Stimulated activated CD4-positive, alpha-beta T cell treated with anti-CD3 and anti-CD28 coated beads, Interleukin-1b, Interleukin-23, amount 100 ng/mL, for 48 hours (primary cell): ENCODE data around the gene AZU1.

ENCODE experiments used
- DNase-seq: peaks from one replicate; pipeline ENCODE4 v3.0.0-alpha.2; 2020

Gene AZU1

GRCh38 chr19:855566-856120, 28.0 kb downstream of the AZU1 start:
- DNase-seq = no peak

GRCh38 chr19:858284-858683, 30.6 kb downstream of the AZU1 start:
- no peak for DNase-seq

- DNase-seq = no peak
Measured at GRCh38 chr19:858868-859843, 31.5 kb downstream of the AZU1 start, which contains the start of gene CFD. TSS of gene CFD (plus strand) at chr19:859664. CDS start at chr19:859690, 26 bp downstream.

DNA sequence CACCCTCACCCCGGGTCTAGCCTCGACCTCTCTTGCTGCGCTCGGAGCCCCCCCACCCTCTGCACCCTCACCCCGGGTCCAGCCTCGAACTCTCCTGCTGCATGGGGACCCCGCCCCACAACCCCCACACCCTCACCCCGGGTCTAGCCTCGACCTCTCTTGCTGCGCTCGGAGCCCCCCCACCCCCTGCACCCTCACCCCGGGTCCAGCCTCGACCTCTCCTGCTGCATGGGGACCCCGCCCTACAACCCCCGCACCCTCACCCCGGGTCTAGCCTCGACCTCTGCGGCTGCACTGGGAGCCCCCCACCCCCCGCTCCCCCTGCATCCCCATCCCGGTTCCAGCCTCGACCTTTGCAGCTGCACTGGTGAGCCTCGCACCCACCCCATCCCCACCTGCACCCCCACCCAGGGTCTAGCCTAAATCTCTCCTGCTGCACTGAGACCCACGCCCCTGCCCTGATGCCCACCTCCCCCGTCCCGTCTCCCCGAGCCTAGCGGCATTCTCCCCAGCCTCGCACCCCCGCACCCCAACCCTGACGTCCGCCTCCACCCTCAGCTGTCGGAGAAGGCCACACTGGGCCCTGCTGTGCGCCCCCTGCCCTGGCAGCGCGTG, 33.6 kb downstream of the AZU1 start:
- DNase-seq = no peak

DNA sequence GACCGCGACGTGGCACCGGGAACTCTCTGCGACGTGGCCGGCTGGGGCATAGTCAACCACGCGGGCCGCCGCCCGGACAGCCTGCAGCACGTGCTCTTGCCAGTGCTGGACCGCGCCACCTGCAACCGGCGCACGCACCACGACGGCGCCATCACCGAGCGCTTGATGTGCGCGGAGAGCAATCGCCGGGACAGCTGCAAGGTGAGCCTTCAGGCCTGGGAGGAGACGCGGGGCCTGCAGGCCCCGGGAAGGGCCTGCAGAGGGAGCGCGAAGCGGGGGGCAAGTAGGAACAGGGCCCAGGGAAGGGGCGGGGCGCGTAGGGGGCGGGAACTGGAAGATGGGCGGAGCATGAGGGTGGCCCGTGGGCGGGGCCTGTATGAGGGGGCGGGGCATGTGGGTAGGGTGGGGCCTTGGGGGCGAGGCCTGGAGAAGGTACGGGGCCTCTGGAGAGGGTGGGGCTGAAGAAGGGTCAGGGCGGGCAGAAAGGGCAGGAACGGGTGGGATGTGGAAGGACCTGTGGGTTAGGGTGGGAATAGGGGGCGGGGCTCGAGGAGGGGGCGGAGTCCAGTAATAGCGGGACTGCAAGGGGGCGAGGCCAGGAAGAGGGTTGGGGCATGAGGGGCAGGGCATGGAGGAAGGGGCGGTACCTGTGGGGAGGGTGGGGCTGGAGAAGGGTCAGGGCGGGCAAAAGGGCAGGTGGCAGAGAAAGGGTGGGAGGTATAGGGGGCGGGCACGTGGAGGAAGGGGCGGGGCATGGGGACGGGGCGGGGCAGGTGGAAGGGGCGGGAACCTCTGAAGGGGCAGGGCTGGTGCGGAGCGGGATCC, 34.3 kb downstream of the AZU1 start:
- DNase-seq = peak; percentile 84

DNA sequence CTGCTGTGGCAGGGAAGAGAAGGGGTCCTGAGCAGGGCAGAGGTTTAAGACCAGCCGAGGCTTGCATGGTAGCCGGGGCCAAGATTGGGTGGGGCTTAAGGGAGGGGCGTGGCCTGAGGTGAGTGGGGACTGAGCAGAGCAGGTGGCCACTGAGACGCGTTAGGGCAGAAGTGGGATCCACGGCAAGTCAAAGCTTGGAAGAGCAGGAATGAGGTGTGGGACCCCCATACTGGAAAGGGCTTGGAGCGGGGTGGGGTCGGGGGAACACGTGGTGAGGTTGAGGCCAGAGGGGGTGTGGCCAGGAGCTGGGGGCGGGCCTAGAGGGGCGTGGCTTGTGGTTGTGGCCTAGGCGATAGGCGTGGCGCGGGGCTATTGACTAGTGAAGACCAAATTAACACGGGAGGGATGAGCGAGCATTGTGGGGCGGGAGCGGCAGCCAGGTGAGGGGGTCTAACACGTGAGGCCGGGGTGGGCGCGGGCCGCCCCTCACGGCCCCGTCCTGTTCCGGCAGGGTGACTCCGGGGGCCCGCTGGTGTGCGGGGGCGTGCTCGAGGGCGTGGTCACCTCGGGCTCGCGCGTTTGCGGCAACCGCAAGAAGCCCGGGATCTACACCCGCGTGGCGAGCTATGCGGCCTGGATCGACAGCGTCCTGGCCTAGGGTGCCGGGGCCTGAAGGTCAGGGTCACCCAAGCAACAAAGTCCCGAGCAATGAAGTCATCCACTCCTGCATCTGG, 35.1 kb downstream of the AZU1 start:
- peak; percentile 85 for DNase-seq

GRCh38 chr19:863315-863620, 35.6 kb downstream of the AZU1 start:
- DNase-seq = no peak

DNA sequence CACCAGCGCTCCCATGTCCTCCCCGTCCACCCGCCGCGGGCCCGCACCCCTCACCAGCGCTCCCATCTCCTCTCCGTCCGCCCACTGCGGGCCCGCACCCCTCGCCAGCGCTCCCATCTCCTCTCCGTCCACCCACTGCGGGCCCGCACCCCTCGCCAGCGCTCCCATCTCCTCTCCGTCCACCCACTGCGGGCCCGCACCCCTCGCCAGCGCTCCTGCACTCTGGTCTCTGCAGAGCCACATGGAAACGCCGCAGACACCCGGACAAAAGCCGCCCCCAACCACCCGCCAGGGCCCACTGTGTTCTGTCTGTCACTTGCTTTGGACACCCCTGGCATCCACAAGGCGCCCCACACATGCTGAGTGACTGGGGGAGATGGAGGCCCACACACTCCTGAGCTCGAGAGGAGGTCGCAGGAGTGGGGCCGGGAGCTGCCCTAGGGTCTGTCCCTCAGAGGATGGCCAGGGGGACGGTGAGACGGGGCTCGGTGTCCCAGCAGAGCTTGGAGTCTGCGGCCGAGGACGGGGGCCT, 39.2 kb downstream of the AZU1 start:
- DNase-seq = no peak

DNA sequence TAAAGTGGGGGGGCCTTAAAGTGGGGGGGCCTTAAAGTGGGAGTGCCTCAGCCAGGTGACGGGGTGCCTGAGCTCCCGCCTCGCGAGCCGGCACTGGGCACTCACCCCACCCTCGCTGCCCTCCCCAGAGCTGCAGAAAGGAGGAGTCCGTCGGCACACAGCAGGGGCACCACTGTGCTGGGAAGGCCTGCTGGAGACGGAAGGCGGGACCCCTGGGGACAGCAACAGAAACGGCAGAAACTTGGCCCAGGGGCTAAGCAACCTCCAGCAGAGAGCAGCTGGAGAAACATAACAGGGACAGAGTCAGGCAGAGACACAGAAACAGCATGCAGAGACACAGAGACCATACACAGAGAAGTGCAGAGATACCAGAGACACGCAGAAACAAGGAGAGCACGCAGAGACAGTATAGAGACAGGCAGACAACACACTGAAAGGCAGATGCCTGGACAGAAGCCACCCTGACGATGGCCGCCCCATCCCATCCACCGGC, 39.7 kb downstream of the AZU1 start:
- no peak for DNase-seq

- DNase-seq = no peak
Measured at GRCh38 chr19:867855-868457, 40.3 kb downstream of the AZU1 start.

DNA sequence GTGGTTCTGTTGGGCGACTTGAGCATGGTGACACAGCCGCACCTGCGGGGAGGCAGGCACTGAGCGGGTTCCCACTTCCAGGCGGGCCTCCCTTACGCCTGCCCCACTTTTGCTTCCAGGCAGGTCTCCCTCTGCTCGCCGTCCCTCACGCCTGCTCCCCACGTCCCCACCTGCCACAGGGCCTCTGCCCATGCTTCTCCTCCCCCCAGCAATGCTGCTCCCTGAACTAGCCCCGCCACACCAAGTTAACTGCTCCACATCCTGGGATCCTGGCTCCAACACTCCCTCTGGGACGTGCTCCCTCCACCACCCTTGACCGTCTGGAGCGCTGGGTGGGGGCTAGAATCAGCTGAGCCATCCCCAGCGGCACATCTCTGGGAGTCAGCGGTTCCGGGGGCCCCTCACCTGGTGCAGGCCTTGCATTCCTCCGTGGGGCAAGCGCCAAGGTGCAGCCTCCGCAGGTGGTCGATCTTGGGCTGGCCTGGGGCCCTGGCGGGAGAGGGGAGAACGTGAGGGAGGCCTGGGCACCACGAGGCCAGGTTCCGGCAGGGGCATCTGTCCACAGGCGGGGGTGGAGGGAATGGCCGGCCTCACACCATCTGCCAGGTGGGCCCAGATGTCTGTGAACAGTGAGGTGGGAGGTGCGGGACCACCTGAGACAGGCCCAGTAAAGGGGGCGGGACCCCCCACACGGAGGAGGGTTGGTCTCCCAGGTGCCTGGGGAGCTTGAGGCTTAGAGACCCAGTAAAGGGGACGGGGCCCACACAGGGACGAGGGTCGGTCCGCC, 41.0 kb downstream of the AZU1 start:
- DNase-seq = no peak

- no peak for DNase-seq
Measured at GRCh38 chr19:869245-870177, 41.9 kb downstream of the AZU1 start.

- no peak for DNase-seq
Measured at GRCh38 chr19:870314-870713, 42.7 kb downstream of the AZU1 start.

GRCh38 chr19:870963-871401, 43.3 kb downstream of the AZU1 start:
- DNase-seq = no peak

DNA sequence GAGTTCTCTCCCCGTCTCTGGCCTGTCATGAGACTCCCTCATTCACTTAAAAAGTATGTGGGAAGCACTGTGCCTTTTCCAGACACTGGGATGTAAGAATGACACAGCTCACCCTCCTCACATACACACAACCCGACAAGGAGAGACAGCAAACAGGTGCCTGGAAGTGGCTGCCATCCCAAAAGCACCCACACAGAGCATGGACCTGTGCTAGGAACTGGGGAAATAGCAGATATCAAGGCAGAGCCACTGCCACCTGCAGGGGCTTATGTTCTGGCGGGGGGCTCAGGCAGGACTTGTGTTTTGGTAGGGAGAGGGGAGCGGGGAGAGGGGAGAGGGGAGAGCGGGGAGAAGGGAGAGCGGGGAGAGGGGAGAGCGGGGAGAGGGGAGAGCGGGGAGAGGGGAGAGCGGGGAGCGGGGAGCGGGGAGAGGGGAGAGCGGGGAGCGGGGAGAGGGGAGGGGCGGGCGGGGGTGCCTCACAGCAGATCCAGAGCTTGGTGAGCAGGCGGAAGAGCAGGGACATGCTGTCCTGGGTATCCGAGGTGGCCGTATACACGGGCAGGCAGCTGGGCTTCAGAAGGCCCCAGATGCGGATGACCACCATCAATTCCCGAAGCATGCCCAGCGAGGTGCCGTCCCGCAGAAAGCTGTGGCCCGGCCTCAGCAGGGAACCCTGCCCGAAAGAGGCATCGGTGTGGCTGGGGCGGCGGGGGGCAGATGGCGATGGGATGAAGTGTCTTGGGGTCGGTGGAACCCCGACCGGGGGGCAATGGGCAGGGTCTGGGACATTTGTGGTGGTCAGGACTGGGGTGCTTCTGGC, 44.0 kb downstream of the AZU1 start:
- peak; percentile 19 for DNase-seq

GRCh38 chr19:872266-872951, 44.8 kb downstream of the AZU1 start:
- DNase-seq = peak; percentile 89

DNA sequence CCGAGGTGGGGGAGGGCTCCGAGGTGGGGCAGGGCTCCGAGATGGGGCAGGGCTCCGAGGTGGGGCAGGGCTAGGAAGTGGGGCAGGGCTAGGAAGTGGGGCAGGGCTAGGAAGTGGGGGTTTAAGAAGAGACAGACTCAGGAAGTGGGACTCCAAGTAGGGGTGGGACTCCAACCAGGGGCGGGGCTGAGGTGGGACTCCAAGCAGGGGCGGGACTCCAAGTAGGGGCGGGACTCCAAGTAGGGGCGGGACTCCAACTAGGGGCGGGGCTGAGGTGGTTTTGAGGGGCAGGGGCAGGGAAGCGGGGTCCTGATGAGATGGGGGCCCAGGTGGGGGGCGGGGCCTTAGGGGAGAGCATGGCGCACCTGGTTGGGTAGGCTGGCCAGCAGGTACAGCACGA, 45.4 kb downstream of the AZU1 start:
- DNase-seq = peak; percentile 76

- DNase-seq = no peak
Measured at GRCh38 chr19:873561-874041, 46.0 kb downstream of the AZU1 start.
